GM08714 (cell line): Measurements from ENCODE around the gene UBE3B.

ENCODE experiments used
- H3K4me3 ChIP-seq: fragments of 200-500 bp; sonication (Bioruptor generic); 2 replicates; pipeline ENCODE4 v1.5.1; 2014; ENCODE audit warnings: mild to moderate bottlenecking, low read length, inconsistent platforms
- ZNF274 ChIP-seq: IDR thresholded peaks from 2 replicates; pipeline ENCODE4 v1.6.1; 2012; ENCODE audit warnings: mild to moderate bottlenecking, low read depth, low read length

Gene UBE3B

GRCh38 chr12:109560867-109561710 lies 83.7 kb downstream of the UBE3B start:
- no peak for TF ChIP-seq ZNF274
- H3K4me3 ChIP-seq, result no peak overlapping the region

- no peak for TF ChIP-seq ZNF274
- H3K4me3 ChIP-seq, result no peak overlapping the region
Measured at GRCh38 chr12:109561711-109562030, 84.2 kb downstream of the UBE3B start.

- no peak for TF ChIP-seq ZNF274
- H3K4me3 ChIP-seq, result no peak overlapping the region
Measured at GRCh38 chr12:109562871-109563270, 85.4 kb downstream of the UBE3B start.

- no peak for TF ChIP-seq ZNF274
- no peak overlapping the region for H3K4me3 ChIP-seq
Measured at GRCh38 chr12:109563291-109564284, 86.2 kb downstream of the UBE3B start.

- no peak overlapping the region for H3K4me3 ChIP-seq
- no peak for TF ChIP-seq ZNF274
Measured at GRCh38 chr12:109566424-109566823, 89.0 kb downstream of the UBE3B start.

- H3K4me3 ChIP-seq, result no peak overlapping the region
- TF ChIP-seq ZNF274, result no peak
Measured at GRCh38 chr12:109567296-109567695, 89.9 kb downstream of the UBE3B start.

GRCh38 chr12:109567967-109568366 lies 90.5 kb downstream of the UBE3B start:
- no peak overlapping the region for H3K4me3 ChIP-seq
- no peak for TF ChIP-seq ZNF274

- TF ChIP-seq ZNF274, result no peak
- no peak overlapping the region for H3K4me3 ChIP-seq
Measured at GRCh38 chr12:109568486-109568885, 91.1 kb downstream of the UBE3B start.

- TF ChIP-seq ZNF274, result no peak
- peak overlapping the region; percentile 86; the same call in 1 of the 2 replicates for H3K4me3 ChIP-seq
Measured at GRCh38 chr12:109571773-109572505, 94.5 kb downstream of the UBE3B start.

- H3K4me3 ChIP-seq, result peak overlapping the region; percentile 86
- TF ChIP-seq ZNF274, result no peak
Measured at GRCh38 chr12:109572506-109572845, 95.0 kb downstream of the UBE3B start.

- peak within 1 kb of the TSS; percentile 97 for H3K4me3 ChIP-seq
- no peak for TF ChIP-seq ZNF274
Measured at GRCh38 chr12:109573029-109573913, 95.8 kb downstream of the UBE3B start, which contains the start of the genes MMAB and MVK. TSS of gene MMAB (minus strand) at chr12:109573504. CDS start at chr12:109573480, 24 bp downstream. TSS of gene MVK (plus strand) at chr12:109573794. CDS start at chr12:109574823, 1,029 bp downstream.

- no peak for TF ChIP-seq ZNF274
Measured at GRCh38 chr12:109573914-109574244, 96.4 kb downstream of the UBE3B start.

GRCh38 chr12:109575683-109576082 lies 98.2 kb downstream of the UBE3B start:
- TF ChIP-seq ZNF274, result no peak
- no peak overlapping the region for H3K4me3 ChIP-seq

More at GRCh38 chr12:109573914-109574244, 96.4 kb downstream of the UBE3B start:
- peak overlapping the region; percentile 97 for H3K4me3 ChIP-seq
